ENCODE data around the gene OSMR. TPM values are rescaled to one million over a fixed set of nuclear protein-coding genes. Genes with fewer than 3 reads are reported as not detected.

OSMR gene
- total and polyA plus RNA-seq, 9 of the 15 experiments (the other 6 are each of a cell fraction or from before 2014, with no cell fraction given), result 0.18 to 1.7 (median 0.94) TPM

- TF ChIP-seq NUFIP1 (IDR thresholded peaks at IDR 0.05; ENCODE audit: partially characterized antibody), result no peak
- TF ChIP-seq E2F5 (CRISPR knock-in tag; IDR thresholded peaks at IDR 0.05), result no peak
- TF ChIP-seq MEIS2 (IDR thresholded peaks at IDR 0.05; ENCODE audit: partially characterized antibody), result no peak
- TF ChIP-seq RNF2 (IDR thresholded peaks at IDR 0.05), result no peak
- TF ChIP-seq LARP7 (IDR thresholded peaks at IDR 0.05), result no peak
These were observed 115.9 kb downstream of the OSMR start (continued) for GRCh38 chr5:38961691-38962090.

GRCh38 chr5:38968665-38969064 lies 122.9 kb downstream of the OSMR start:
- H3K4me1 ChIP-seq (replicated peaks in 1 of 2; ENCODE audit: control insufficient read depth in 2 of 2, insufficient read depth in 2 of 2, low read length in 2 of 2), result no peaks in the 10 kb centered on the region
- no peaks in the 10 kb centered on the region for H4K20me1 ChIP-seq (replicated peaks; ENCODE audit: control insufficient read depth, insufficient read depth, low read length)
- intact Hi-C loops (cut with micrococcal nuclease), result no loop called here
- no peak overlapping the region for H3K27ac ChIP-seq (ENCODE audit: extremely low read depth, low read depth, low read length)
- BruUV-seq (replicated peaks), result no TSS peak
- H3K4me3 ChIP-seq, result no peak overlapping the region
- in situ Hi-C loops (cut with MboI), result no loop called here
- ATAC-seq, result peak; percentile 78
- no peaks in the 10 kb centered on the region for H3K27me3 ChIP-seq (ENCODE audit: control insufficient read depth in 2 of 2, insufficient read depth in 2 of 2, low read length in 2 of 2)
- H3K36me3 ChIP-seq (ENCODE audit: control insufficient read depth, insufficient read depth, low read length), result peaks cover 60% of the 10 kb centered on the region; the same call in 2 of the 3 replicates
- no peak for FAIRE-seq
- no peak overlapping the region for H2AFZ ChIP-seq (ENCODE audit: low read depth, low read length)
- no peak for TF ChIP-seq RBM34 (IDR thresholded peaks at IDR 0.05; ENCODE audit: borderline replicate concordance, insufficient read depth, low read length)
- no peak for TF ChIP-seq CREBBP (IDR thresholded peaks at IDR 0.05; ENCODE audit: low read depth, low read length)
- ChIA-PET CTCF (ENCODE audit: low intra/inter-chr PET ratio) (no interaction called here), POLR2A (interaction anchor here (1.0 to 1.5 kb wide), 3 partner anchors 10 to 18 kb away, joined by 4 to 5 read pairs (median 4); no protein-coding TSS in a partner anchor)
- H3K9me3 ChIP-seq (replicated peaks; ENCODE audit: control insufficient read depth, insufficient read depth, low read depth, low read length), result no peaks in the 10 kb centered on the region
- H3K9me1 ChIP-seq (ENCODE audit: control insufficient read depth, insufficient read depth, low read length), result no peaks in the 10 kb centered on the region
- no peak overlapping the region for H3K9ac ChIP-seq (ENCODE audit: insufficient read depth in 1 of 2, low read depth in 2 of 2, low read length in 2 of 2)
- H3K4me2 ChIP-seq (ENCODE audit: insufficient read depth, low read length), result no peak overlapping the region
- DNase-seq (ENCODE audit: extremely low read depth in 1 of 4, low spot score in 3 of 4), result no peak
- WGBS (ENCODE audit: insufficient coverage, low coverage, missing lambda C conversion rate), result 85% methylated on average over 4 of the region's 5 CpGs
- no peaks in the 10 kb centered on the region for H3K79me2 ChIP-seq (ENCODE audit: control insufficient read depth, insufficient read depth, low read length)
